GM23248 (cell line): ENCODE data around the gene FAM162A. TPM values are rescaled to one million over a fixed set of nuclear protein-coding genes. Genes with fewer than 3 reads are reported as not detected.

Experiments used
- DNase-seq: peaks from one replicate; pipeline ENCODE4 v3.0.0-alpha.2; 2015
- H2AFZ ChIP-seq: fragments of 200-600 bp; sonication (generic); 2 replicates; pipeline ENCODE4 v1.6.1; 2016; ENCODE audit warnings: antibody characterized with exemption
- H3F3A ChIP-seq: fragments of 200-600 bp; sonication (generic); 2 replicates; pipeline ENCODE4 v1.6.1; 2016; ENCODE audit warnings: mild to moderate bottlenecking, antibody characterized with exemption, mixed run types; ENCODE audit not compliant: insufficient read depth
- H3K27ac ChIP-seq: fragments of 200-600 bp; sonication (generic); 2 replicates; pipeline ENCODE4 v1.5.1; 2016; ENCODE audit warnings: mild to moderate bottlenecking
- H3K27me3 ChIP-seq: fragments of 200-600 bp; sonication (generic); replicated peaks from 2 replicates; pipeline ENCODE4 v1.6.1; 2016; ENCODE audit warnings: mild to moderate bottlenecking; ENCODE audit not compliant: insufficient read depth
- H3K36me3 ChIP-seq: fragments of 200-600 bp; sonication (generic); 2 replicates; pipeline ENCODE4 v1.6.1; 2016; ENCODE audit warnings: low read depth, mild to moderate bottlenecking
- H3K4me1 ChIP-seq: fragments of 200-600 bp; sonication (generic); 2 replicates; pipeline ENCODE4 v1.6.1; 2016; ENCODE audit warnings: mild to moderate bottlenecking; ENCODE audit not compliant: insufficient read depth
- H3K4me2 ChIP-seq: fragments of 200-600 bp; sonication (generic); one replicate; pipeline ENCODE4 v1.6.1; 2016; ENCODE audit warnings: mild to moderate bottlenecking; ENCODE audit not compliant: unreplicated experiment
- H3K4me3 ChIP-seq: fragments of 200-600 bp; sonication (generic); 2 replicates; pipeline ENCODE4 v1.5.1; 2016; ENCODE audit warnings: mild to moderate bottlenecking
- H3K79me2 ChIP-seq: fragments of 200-600 bp; sonication (generic); 2 replicates; pipeline ENCODE4 v1.6.1; 2016; ENCODE audit warnings: mild to moderate bottlenecking; ENCODE audit not compliant: insufficient read depth
- H3K9ac ChIP-seq: fragments of 200-600 bp; sonication (generic); 2 replicates; pipeline ENCODE4 v1.6.1; 2016; ENCODE audit warnings: mild to moderate bottlenecking
- H3K9me2 ChIP-seq: fragments of 200-600 bp; sonication (generic); 2 replicates; pipeline ENCODE4 v1.6.1; 2016; ENCODE audit warnings: mixed run types, mild to moderate bottlenecking, moderate library complexity; ENCODE audit not compliant: insufficient read depth
- H3K9me3 ChIP-seq: fragments of 200-600 bp; sonication (generic); one replicate; pipeline ENCODE4 v1.6.1; 2017; ENCODE audit warnings: low read depth
- H4K20me1 ChIP-seq: fragments of 200-600 bp; sonication (generic); 2 replicates; pipeline ENCODE4 v1.6.0; 2016; ENCODE audit not compliant: insufficient read depth
- EZH2 ChIP-seq: fragments of 200-600 bp; sonication (generic); IDR thresholded peaks from 2 replicates; pipeline ENCODE4 v1.6.1; 2018; ENCODE audit warnings: antibody characterized with exemption, mild to moderate bottlenecking; ENCODE audit not compliant: insufficient read depth, poor library complexity, severe bottlenecking
- EZH2phosphoT487 ChIP-seq: fragments of 200-600 bp; sonication (generic); IDR thresholded peaks from 2 replicates; pipeline ENCODE4 v1.6.1; 2018; ENCODE audit warnings: antibody characterized with exemption, moderate library complexity, mild to moderate bottlenecking, low read depth; ENCODE audit not compliant: insufficient read depth
- WGBS, 2 experiments: methylation state at CpG; one replicate each; pipeline ENCODE4 v1.1.6; 2015 to 2017; ENCODE audit warnings: low lambda C conversion rate in 2 of 2, low coverage in 1 of 2; ENCODE audit errors: missing lambda C conversion rate in 2 of 2; 5-methylcytosine and 5-hydroxymethylcytosine counted together
- in situ Hi-C: fragments of 300-500 bp; cut with MboI; formaldehyde crosslinking; loops from 2 replicates; pipeline ENCODE4 v1.15.0; 2020
- polyA plus RNA-seq: library from polyadenylated mRNA; unstranded; fragments of >200 nt; fragmentation: Nextera tagmentation; extraction: Ambion mirVana; gene quantifications from 2 replicates; pipeline ENCODE4 v1.2.1, GENCODE V29; 2016
- total RNA-seq: library from RNA; depleted of rRNA; stranded (reverse); fragments of >200 nt; shearing (Covaris generic); gene quantifications from 2 replicates; pipeline ENCODE4 v1.2.3, GENCODE V29; 2014

The FAM162A gene
- total and polyA plus RNA-seq, 2 experiments from 2014 or later = 8.0 to 101 TPM

DNA sequence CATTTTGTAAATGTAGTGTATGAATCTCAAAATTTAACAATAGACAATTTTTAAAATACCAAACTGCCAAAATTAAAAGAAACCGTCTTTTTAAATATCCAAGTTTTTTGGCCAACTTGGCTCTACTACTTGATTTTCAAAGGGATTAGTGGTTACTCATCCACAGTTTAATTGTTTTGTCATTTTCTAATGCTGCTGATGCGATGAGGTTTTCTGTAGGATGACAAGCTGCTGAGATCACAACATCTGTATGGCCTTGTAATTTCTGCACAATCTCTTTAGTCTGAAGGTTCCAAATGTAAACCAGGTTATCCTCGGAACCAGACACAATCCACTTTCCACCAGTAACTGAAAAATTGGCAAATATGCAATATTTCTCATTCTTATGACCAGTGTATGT is 30.4 kb downstream of the FAM162A start:
- Histone ChIP-seq H3K4me2 (peak overlapping the region; percentile 94), H3K9ac (0 out of 2 replicates have a peak overlapping the region, but pooled peaks have one; percentile 97), H3K4me3 (peak overlapping the region; percentile 98; the same call in 1 of the 2 replicates), H3K9me3 (no peaks in the 10 kb centered on the region), H3K9me2 (no peaks in the 10 kb centered on the region), H3K27me3 (no peaks in the 10 kb centered on the region), H3K79me2 (peaks cover 86% of the 10 kb centered on the region), H3F3A (peaks cover 10% of the 10 kb centered on the region; the same call in 1 of the 2 replicates), H3K4me1 (peaks cover 9% of the 10 kb centered on the region), H3K36me3 (peaks cover 19% of the 10 kb centered on the region), H3K27ac (no peak overlapping the region), H4K20me1 (no peaks in the 10 kb centered on the region), H2AFZ (no peak overlapping the region)
- in situ Hi-C loops = no loop called here
- peak; percentile 49 for DNase-seq
- WGBS, 2 experiments = 62 to 71% methylated on average over 3 of the region's 3 CpGs
- TF ChIP-seq EZH2phosphoT487 (no peak), EZH2 (no peak)

DNA sequence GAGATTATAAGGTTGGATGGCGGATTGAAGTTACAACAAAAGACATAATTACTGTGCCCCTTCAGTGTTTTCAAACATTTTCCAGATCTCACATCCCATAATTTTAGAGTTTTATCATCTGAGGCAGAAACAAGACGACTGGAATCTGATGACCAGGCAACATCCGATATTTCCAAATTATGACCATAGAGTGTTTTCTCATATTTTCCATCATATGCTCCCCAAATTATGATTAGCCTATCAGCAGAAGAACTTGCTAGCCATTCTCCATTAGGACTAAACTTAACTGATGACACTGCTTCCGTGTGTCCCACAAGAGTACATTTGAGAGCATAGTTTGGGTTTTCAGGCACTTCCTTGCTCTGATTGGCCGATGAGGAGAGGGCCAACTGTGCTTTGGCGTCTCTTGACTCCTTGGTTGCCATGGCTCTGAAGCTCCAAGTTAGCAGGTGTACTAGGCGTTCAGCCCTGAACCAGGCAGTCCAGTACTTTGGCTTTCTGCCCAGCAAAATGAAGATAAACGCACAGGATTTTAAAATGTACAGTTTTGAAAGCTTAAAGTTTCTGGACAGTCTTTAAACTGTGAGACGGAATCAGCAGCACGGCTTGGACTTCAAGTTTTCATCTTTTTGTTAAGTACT is 31.2 kb downstream of the FAM162A start:
- peak overlapping the region; percentile 94 for H3K4me2 ChIP-seq
- peak; percentile 67 for DNase-seq
- H3K27me3 ChIP-seq = no peaks in the 10 kb centered on the region
- TF ChIP-seq EZH2 (no peak), EZH2phosphoT487 (no peak)
- no peaks in the 10 kb centered on the region for H4K20me1 ChIP-seq
- peaks cover 12% of the 10 kb centered on the region for H3K36me3 ChIP-seq
- peaks cover 13% of the 10 kb centered on the region; the same call in 1 of the 2 replicates for H3F3A ChIP-seq
- peak overlapping the region; percentile 98 for H3K4me3 ChIP-seq
- no peaks in the 10 kb centered on the region for H3K9me2 ChIP-seq
- peak overlapping the region; percentile 97 for H3K9ac ChIP-seq
- WGBS, 2 experiments = 21 to 24% methylated on average over 10 of the region's 10 CpGs
- H3K9me3 ChIP-seq = no peaks in the 10 kb centered on the region
- peak overlapping the region; percentile 93 for H2AFZ ChIP-seq
- in situ Hi-C loops = no loop called here
- H3K4me1 ChIP-seq = peaks cover 9% of the 10 kb centered on the region
- peak overlapping the region; percentile 88 for H3K27ac ChIP-seq
- peaks cover 89% of the 10 kb centered on the region for H3K79me2 ChIP-seq

DNA sequence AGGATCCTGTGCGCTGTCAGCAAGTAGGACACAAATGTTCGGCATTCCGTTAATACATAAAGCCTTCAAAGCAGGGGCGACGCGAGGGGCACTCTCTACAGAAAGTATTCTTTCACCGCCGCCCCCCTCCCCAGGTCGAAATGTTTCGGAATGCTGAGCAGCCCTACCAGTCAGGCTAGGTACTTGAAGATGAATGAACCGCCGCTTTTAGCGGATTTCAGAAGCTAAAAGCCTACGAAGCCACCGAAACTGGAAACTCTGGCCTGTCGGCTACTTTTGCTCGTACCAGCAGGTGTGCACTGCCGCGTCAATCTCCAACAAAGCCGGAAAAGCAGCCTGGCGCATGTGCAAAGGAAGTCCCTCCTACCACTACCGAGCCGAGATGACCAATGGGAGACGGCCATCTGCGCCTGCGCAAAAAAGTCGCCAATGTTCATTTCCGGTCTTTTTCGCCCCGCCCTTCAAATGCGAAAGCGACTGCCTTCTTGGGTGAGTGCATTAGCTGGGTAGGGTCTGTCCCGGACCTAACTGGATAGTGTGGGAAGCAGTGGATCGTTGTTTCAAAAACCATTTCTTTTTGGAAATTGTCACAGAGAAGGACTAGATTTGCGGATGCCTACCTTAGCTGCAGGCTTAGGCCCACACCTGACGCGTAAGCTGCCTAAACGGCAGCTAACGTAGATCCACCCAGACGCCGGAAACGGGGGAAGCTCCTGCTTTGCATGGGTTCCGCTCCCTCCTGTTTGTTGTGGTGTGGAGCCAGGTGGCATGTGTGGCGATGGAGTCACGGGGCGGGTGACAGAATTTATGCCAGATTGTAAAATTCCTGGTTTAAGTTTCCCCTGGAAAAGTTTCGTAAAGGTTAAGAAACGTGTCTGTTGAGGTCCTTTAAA is 32.0 kb downstream of the FAM162A start, which contains the start of gene WDR5B:
Gene WDR5B, minus strand, starts transcription at position 301 of the 893 bp plus-strand sequence. CDS start 534 bp downstream, outside the sequence.
- in situ Hi-C loops = no loop called here
- TF ChIP-seq EZH2 (no peak), EZH2phosphoT487 (no peak)
- Histone ChIP-seq H3K9ac (peak within 1 kb of the TSS; percentile 97), H3K36me3 (peaks cover 4% of the 10 kb centered on the region; the same call in 1 of the 2 replicates), H4K20me1 (no peaks in the 10 kb centered on the region), H3F3A (peaks cover 19% of the 10 kb centered on the region; the same call in 1 of the 2 replicates), H3K9me2 (no peaks in the 10 kb centered on the region), H3K4me3 (peak within 1 kb of the TSS; percentile 98), H3K27ac (peak within 1 kb of the TSS; percentile 88), H3K9me3 (no peaks in the 10 kb centered on the region), H3K79me2 (peaks cover 85% of the 10 kb centered on the region), H2AFZ (peak within 1 kb of the TSS; percentile 93), H3K27me3 (no peaks in the 10 kb centered on the region), H3K4me2 (peak within 1 kb of the TSS; percentile 94), H3K4me1 (peaks cover 9% of the 10 kb centered on the region)
- DNase-seq = peak; percentile 98
- 1 to 2% methylated on average over 48 of the region's 48 CpGs for WGBS, 2 experiments

DNA sequence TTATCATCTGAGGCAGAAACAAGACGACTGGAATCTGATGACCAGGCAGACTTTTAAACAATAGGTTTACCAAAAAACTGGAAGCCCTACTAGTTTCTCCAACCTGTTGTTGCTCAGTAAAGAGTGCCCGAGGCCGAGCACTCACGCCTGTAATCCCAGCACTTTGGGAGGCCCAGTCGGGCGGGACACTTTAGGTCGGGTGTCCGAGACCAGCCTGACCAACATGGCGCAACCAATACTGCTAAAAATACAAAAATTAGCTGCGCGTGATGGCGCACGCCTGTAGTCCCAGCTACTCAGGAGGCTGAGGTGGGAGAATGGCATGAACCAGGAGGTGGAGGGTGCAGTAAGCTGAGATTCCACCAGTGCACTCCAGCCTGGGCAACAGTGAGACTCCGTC is 33.0 kb downstream of the FAM162A start:
- no peaks in the 10 kb centered on the region for H3K9me3 ChIP-seq
- peaks cover 4% of the 10 kb centered on the region; the same call in 1 of the 2 replicates for H3K36me3 ChIP-seq
- H3K27ac ChIP-seq = peak overlapping the region; percentile 88
- H3F3A ChIP-seq = peaks cover 23% of the 10 kb centered on the region; the same call in 1 of the 2 replicates
- H3K79me2 ChIP-seq = peaks cover 85% of the 10 kb centered on the region
- peak overlapping the region; percentile 98 for H3K4me3 ChIP-seq
- WGBS, 2 experiments = 31 to 33% methylated on average over 14 of the region's 14 CpGs
- H3K9ac ChIP-seq = peak overlapping the region; percentile 97
- H3K9me2 ChIP-seq = no peaks in the 10 kb centered on the region
- H3K27me3 ChIP-seq = no peaks in the 10 kb centered on the region
- H3K4me1 ChIP-seq = peaks cover 9% of the 10 kb centered on the region
- peak overlapping the region; percentile 94 for H3K4me2 ChIP-seq
- peak overlapping the region; percentile 93 for H2AFZ ChIP-seq
- in situ Hi-C loops = no loop called here
- TF ChIP-seq EZH2phosphoT487 = no peak
- no peak for TF ChIP-seq EZH2
- peak; percentile 42 for DNase-seq
- H4K20me1 ChIP-seq = no peaks in the 10 kb centered on the region
